HG03575 (cell line): ENCODE measurements around the gene THOC3.
"Not testable (repeated sequence)": the region's sequence is repeated elsewhere in the genome, so short reads cannot be mapped to it uniquely, and the experiment has no call there.

ENCODE experiments used
- ATAC-seq: cut with Tn5 transposase; IDR thresholded peaks from one replicate; pipeline ENCODE4 v1.9.1; 2021; ENCODE audit not compliant: unreplicated experiment, insufficient number of reproducible peaks, low FRiP score; ENCODE audit errors: extremely low read depth

The THOC3 gene

GRCh38 chr5:175948329-175949108 is 19.6 kb downstream of the THOC3 start:
- ATAC-seq, result not testable (repeated sequence)

GRCh38 chr5:175943253-175943652 is 24.9 kb downstream of the THOC3 start:
- not testable (repeated sequence) for ATAC-seq

- not testable (repeated sequence) for ATAC-seq
These were observed 27.5 kb downstream of the THOC3 start for GRCh38 chr5:175940632-175941031.

- ATAC-seq, result not testable (repeated sequence)
These were observed 29.6 kb downstream of the THOC3 start for GRCh38 chr5:175938489-175938888.

GRCh38 chr5:175928752-175929151 is 39.4 kb downstream of the THOC3 start:
- not testable (repeated sequence) for ATAC-seq

GRCh38 chr5:175925106-175925505 is 43.0 kb downstream of the THOC3 start:
- ATAC-seq, result not testable (repeated sequence)

GRCh38 chr5:175922192-175922885 is 45.8 kb downstream of the THOC3 start:
- no peak for ATAC-seq

- ATAC-seq, result no peak
These were observed 46.9 kb downstream of the THOC3 start for GRCh38 chr5:175921061-175921730.

- ATAC-seq, result no peak
These were observed 47.8 kb downstream of the THOC3 start for GRCh38 chr5:175920231-175920811.

GRCh38 chr5:175915066-175916037 is 52.8 kb downstream of the THOC3 start:
- not testable (repeated sequence) for ATAC-seq

- ATAC-seq, result not testable (repeated sequence)
These were observed 54.1 kb downstream of the THOC3 start for GRCh38 chr5:175913835-175914672.

GRCh38 chr5:175910072-175910471 is 58.0 kb downstream of the THOC3 start:
- not testable (repeated sequence) for ATAC-seq
